WTC11 (cell line): Measurements from ENCODE around the gene FRMD4B. TPM values are rescaled to one million over a fixed set of nuclear protein-coding genes. Genes with fewer than 3 reads are reported as not detected.

ENCODE experiments used
- ATAC-seq: fragments of 200-7000 bp; cut with Tn5 transposase; 2 replicates; pipeline ENCODE4 v1.10.0; 2021; ENCODE audit warnings: mild to moderate bottlenecking, moderate library complexity
- CTCF ChIA-PET: fragments of 300-600 bp; sonication (Branson Sonifier 250); formaldehyde crosslinking; loops from one replicate; lab custom pipeline; 2021; ENCODE audit warnings: antibody characterized with exemption; lab: Charles Lee
- POLR2A ChIA-PET: fragments of 350-600 bp; sonication (Branson Sonifier 250); formaldehyde crosslinking; loops from one replicate; lab custom pipeline; 2021; ENCODE audit warnings: antibody characterized with exemption; lab: Charles Lee
- DNase-seq: peaks from one replicate; pipeline ENCODE4 v3.0.0; 2021; ENCODE audit warnings: low spot score
- H3K27ac Mint-ChIP-seq: 2 replicates; pipeline ENCODE4 v1.8.0; 2021; ENCODE audit warnings: mixed read lengths
- H3K27me3 Mint-ChIP-seq: 2 replicates; pipeline ENCODE4 v1.8.0; 2021; ENCODE audit warnings: low read depth, mild to moderate bottlenecking, moderate library complexity, mixed read lengths
- H3K36me3 Mint-ChIP-seq: 2 replicates; pipeline ENCODE4 v1.8.0; 2021; ENCODE audit warnings: mixed read lengths
- H3K4me1 Mint-ChIP-seq: 2 replicates; pipeline ENCODE4 v1.8.0; 2022; ENCODE audit warnings: mixed read lengths
- H3K4me3 Mint-ChIP-seq: 2 replicates; pipeline ENCODE4 v1.8.0; 2021; ENCODE audit warnings: mild to moderate bottlenecking, moderate library complexity, mixed read lengths
- H3K9me3 Mint-ChIP-seq: 2 replicates; pipeline ENCODE4 v1.8.0; 2021; ENCODE audit warnings: mixed read lengths
- ESRRA ChIP-seq: sonication (generic); formaldehyde crosslinking; IDR thresholded peaks from 2 replicates; pipeline ENCODE4 v1.8.1; 2022; ENCODE audit warnings: mild to moderate bottlenecking, missing genetic modification reagents, borderline replicate concordance
- ETV6 ChIP-seq: sonication (generic); formaldehyde crosslinking; IDR thresholded peaks from 2 replicates; pipeline ENCODE4 v1.8.1; 2022; ENCODE audit warnings: mild to moderate bottlenecking, missing genetic modification reagents
- HMGA2 ChIP-seq: fragments of 250-450 bp; sonication (Bioruptor Pico); IDR thresholded peaks from 2 replicates; pipeline ENCODE4 v1.4.0; 2021; ENCODE audit warnings: mild to moderate bottlenecking, moderate library complexity
- NR1H2 ChIP-seq: sonication (generic); formaldehyde crosslinking; IDR thresholded peaks from 2 replicates; pipeline ENCODE4 v1.9.0; 2021; ENCODE audit warnings: mild to moderate bottlenecking, moderate library complexity, missing genetic modification reagents
- RELA ChIP-seq: sonication (generic); formaldehyde crosslinking; IDR thresholded peaks from 2 replicates; pipeline ENCODE4 v1.8.1; 2022; ENCODE audit warnings: missing genetic modification reagents, mild to moderate bottlenecking, borderline replicate concordance
- RORB ChIP-seq: fragments of 250-450 bp; sonication (Bioruptor Pico); IDR thresholded peaks from 2 replicates; pipeline ENCODE4 v1.9.0; 2021; ENCODE audit warnings: mild to moderate bottlenecking
- SMAD3 ChIP-seq: sonication (generic); formaldehyde crosslinking; IDR thresholded peaks from 2 replicates; pipeline ENCODE4 v1.8.0; 2022; ENCODE audit warnings: missing genetic modification reagents, mild to moderate bottlenecking, borderline replicate concordance
- TEAD1 ChIP-seq: sonication (generic); formaldehyde crosslinking; IDR thresholded peaks from 2 replicates; pipeline ENCODE4 v1.8.0; 2022; ENCODE audit warnings: mild to moderate bottlenecking, missing genetic modification reagents
- TEAD4 ChIP-seq: sonication (generic); formaldehyde crosslinking; IDR thresholded peaks from 2 replicates; pipeline ENCODE4 v1.8.0; 2022; ENCODE audit warnings: mild to moderate bottlenecking, missing genetic modification reagents
- ZNF121 ChIP-seq: sonication (generic); formaldehyde crosslinking; IDR thresholded peaks from 2 replicates; pipeline ENCODE4 v1.8.0; 2023; ENCODE audit warnings: missing genetic modification reagents
- ZNF138 ChIP-seq: sonication (generic); formaldehyde crosslinking; conservative IDR thresholded peaks from 2 replicates; pipeline ENCODE4 v1.8.1; 2022; ENCODE audit warnings: mild to moderate bottlenecking, moderate library complexity, missing genetic modification reagents
- total RNA-seq: library from RNA; stranded (reverse); gene quantifications from 3 replicates; pipeline ENCODE4 v1.2.3, GENCODE V29; 2021
- TF ChIP-seq, protein P1 (sequence below): fragments of 250-450 bp; sonication (Bioruptor Pico); IDR thresholded peaks from 2 replicates; pipeline ENCODE4 v1.9.0; 2021; ENCODE audit warnings: mild to moderate bottlenecking
- TF ChIP-seq, protein P2 (sequence below): fragments of 250-450 bp; sonication (Bioruptor Pico); IDR thresholded peaks from 2 replicates; pipeline ENCODE4 v2.1.2; 2022; ENCODE audit warnings: mild to moderate bottlenecking, moderate library complexity
- TF ChIP-seq, protein P3 (sequence below): sonication (generic); formaldehyde crosslinking; IDR thresholded peaks from 2 replicates; pipeline ENCODE4 v1.8.0; 2022; ENCODE audit warnings: mild to moderate bottlenecking, missing genetic modification reagents
- TF ChIP-seq, protein P4 (sequence below): sonication (generic); formaldehyde crosslinking; IDR thresholded peaks from 2 replicates; pipeline ENCODE4 v1.8.0; 2022; ENCODE audit warnings: mild to moderate bottlenecking, missing genetic modification reagents
- TF ChIP-seq, protein P5 (sequence below): sonication (generic); formaldehyde crosslinking; IDR thresholded peaks from 2 replicates; pipeline ENCODE4 v1.8.0; 2023; ENCODE audit warnings: mild to moderate bottlenecking, missing genetic modification reagents

FRMD4B gene
- total RNA-seq, 1 experiment from 2014 or later: 6.7 TPM

DNA sequence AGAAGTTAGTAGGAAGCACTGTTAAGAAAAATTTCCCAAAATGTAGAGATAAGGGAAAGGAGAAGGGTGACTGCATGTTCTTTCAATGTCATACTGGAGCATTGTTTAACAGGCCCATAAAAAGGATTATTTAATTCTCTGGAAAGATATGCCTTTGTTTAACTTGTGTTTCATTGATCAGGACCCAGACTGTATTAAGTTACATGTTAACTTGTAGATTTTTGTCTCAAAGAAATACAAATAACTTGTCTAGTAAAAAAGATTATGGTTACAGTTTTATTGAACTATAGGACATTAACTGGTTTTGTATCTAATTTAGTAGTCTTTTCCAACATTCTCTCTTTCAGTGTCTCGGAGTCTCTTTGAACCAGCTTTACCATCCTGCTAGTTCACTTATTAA is 213.8 kb downstream of the FRMD4B start:
- Mint-ChIP-seq H3K27me3 (no peaks in the 10 kb centered on the region), H3K36me3 (no peaks in the 10 kb centered on the region), H3K9me3 (no peaks in the 10 kb centered on the region), H3K27ac (no peak overlapping the region), H3K4me1 (no peaks in the 10 kb centered on the region), H3K4me3 (no peak overlapping the region)
- DNase-seq: no peak
- ChIA-PET POLR2A (no interaction called here), CTCF (no interaction called here)
- no peak for ATAC-seq
- no peak for TF ChIP-seq TEAD1 (CRISPR knock-in tag)
- TF ChIP-seq, protein P1, sequence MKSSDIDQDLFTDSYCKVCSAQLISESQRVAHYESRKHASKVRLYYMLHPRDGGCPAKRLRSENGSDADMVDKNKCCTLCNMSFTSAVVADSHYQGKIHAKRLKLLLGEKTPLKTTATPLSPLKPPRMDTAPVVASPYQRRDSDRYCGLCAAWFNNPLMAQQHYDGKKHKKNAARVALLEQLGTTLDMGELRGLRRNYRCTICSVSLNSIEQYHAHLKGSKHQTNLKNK (CRISPR knock-in tag): no peak
- no peak for TF ChIP-seq HMGA2 (CRISPR knock-in tag)
- TF ChIP-seq, protein P2, sequence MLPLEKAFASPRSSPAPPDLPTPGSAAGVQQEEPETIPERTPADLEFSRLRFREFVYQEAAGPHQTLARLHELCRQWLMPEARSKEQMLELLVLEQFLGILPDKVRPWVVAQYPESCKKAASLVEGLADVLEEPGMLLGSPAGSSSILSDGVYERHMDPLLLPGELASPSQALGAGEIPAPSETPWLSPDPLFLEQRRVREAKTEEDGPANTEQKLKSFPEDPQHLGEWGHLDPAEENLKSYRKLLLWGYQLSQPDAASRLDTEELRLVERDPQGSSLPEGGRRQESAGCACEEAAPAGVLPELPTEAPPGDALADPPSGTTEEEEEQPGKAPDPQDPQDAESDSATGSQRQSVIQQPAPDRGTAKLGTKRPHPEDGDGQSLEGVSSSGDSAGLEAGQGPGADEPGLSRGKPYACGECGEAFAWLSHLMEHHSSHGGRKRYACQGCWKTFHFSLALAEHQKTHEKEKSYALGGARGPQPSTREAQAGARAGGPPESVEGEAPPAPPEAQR (CRISPR knock-in tag): no peak
- TF ChIP-seq, protein P3, sequence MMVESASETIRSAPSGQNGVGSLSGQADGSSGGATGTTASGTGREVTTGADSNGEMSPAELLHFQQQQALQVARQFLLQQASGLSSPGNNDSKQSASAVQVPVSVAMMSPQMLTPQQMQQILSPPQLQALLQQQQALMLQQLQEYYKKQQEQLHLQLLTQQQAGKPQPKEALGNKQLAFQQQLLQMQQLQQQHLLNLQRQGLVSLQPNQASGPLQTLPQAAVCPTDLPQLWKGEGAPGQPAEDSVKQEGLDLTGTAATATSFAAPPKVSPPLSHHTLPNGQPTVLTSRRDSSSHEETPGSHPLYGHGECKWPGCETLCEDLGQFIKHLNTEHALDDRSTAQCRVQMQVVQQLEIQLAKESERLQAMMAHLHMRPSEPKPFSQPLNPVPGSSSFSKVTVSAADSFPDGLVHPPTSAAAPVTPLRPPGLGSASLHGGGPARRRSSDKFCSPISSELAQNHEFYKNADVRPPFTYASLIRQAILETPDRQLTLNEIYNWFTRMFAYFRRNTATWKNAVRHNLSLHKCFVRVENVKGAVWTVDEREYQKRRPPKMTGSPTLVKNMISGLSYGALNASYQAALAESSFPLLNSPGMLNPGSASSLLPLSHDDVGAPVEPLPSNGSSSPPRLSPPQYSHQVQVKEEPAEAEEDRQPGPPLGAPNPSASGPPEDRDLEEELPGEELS (CRISPR knock-in tag): no peak
- TF ChIP-seq SMAD3 (CRISPR knock-in tag): no peak
- TF ChIP-seq, protein P4, sequence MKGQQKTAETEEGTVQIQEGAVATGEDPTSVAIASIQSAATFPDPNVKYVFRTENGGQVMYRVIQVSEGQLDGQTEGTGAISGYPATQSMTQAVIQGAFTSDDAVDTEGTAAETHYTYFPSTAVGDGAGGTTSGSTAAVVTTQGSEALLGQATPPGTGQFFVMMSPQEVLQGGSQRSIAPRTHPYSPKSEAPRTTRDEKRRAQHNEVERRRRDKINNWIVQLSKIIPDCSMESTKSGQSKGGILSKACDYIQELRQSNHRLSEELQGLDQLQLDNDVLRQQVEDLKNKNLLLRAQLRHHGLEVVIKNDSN (CRISPR knock-in tag): no peak
- TF ChIP-seq RELA: no peak
- no peak for TF ChIP-seq RORB (CRISPR knock-in tag)
- no peak for TF ChIP-seq TEAD4 (CRISPR knock-in tag)
- TF ChIP-seq ZNF121 (CRISPR knock-in tag): no peak
- no peak for TF ChIP-seq ETV6 (CRISPR knock-in tag)
- TF ChIP-seq NR1H2 (CRISPR knock-in tag): no peak
- TF ChIP-seq, protein P5, sequence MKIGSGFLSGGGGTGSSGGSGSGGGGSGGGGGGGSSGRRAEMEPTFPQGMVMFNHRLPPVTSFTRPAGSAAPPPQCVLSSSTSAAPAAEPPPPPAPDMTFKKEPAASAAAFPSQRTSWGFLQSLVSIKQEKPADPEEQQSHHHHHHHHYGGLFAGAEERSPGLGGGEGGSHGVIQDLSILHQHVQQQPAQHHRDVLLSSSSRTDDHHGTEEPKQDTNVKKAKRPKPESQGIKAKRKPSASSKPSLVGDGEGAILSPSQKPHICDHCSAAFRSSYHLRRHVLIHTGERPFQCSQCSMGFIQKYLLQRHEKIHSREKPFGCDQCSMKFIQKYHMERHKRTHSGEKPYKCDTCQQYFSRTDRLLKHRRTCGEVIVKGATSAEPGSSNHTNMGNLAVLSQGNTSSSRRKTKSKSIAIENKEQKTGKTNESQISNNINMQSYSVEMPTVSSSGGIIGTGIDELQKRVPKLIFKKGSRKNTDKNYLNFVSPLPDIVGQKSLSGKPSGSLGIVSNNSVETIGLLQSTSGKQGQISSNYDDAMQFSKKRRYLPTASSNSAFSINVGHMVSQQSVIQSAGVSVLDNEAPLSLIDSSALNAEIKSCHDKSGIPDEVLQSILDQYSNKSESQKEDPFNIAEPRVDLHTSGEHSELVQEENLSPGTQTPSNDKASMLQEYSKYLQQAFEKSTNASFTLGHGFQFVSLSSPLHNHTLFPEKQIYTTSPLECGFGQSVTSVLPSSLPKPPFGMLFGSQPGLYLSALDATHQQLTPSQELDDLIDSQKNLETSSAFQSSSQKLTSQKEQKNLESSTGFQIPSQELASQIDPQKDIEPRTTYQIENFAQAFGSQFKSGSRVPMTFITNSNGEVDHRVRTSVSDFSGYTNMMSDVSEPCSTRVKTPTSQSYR (CRISPR knock-in tag): no peak
- no peak for TF ChIP-seq ZNF138 (CRISPR knock-in tag)

DNA sequence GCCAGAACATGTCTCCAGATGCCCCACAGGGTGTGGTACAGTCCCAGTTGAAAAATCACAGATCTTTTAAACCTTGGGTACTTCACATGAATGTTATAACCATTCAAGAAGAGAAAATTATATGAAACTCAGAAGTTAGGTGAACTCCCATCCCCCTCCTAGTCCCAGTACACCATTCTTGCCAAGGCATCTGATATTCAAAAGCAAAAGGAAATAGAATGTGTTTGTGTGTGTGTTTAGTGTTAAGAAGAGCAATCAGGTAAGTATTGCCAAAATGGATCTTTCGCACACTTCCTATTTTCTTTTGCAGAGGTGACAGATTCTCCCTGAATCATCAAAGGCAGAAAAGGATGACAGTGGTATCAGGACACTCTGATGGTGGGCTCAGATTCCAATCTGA is 219.4 kb downstream of the FRMD4B start:
- peaks cover 16% of the 10 kb centered on the region for H3K4me1 Mint-ChIP-seq
- POLR2A ChIA-PET: no interaction called here
- no peak for TF ChIP-seq ESRRA (CRISPR knock-in tag)
- TF ChIP-seq, protein P2 (CRISPR knock-in tag): no peak

More for the DNA sequence above, 219.4 kb downstream of the FRMD4B start:
- no peak for DNase-seq
- Mint-ChIP-seq H3K36me3 (no peaks in the 10 kb centered on the region), H3K27ac (no peak overlapping the region), H3K4me3 (no peak overlapping the region), H3K27me3 (no peaks in the 10 kb centered on the region), H3K9me3 (no peaks in the 10 kb centered on the region)
- no peak for ATAC-seq
- CTCF ChIA-PET: interaction anchor here (8.2 kb wide), 1 partner anchor 139 kb away, joined by 120 read pairs; no protein-coding TSS in a partner anchor
